Activated naive CD8-positive, alpha-beta T cell treated with anti-CD3 and anti-CD28 coated beads for 36 hours (primary cell): ENCODE results near the gene LEP. TPM values are rescaled to one million over a fixed set of nuclear protein-coding genes. Genes with fewer than 3 reads are reported as not detected.

Experiments
- DNase-seq: peaks from one replicate; pipeline ENCODE4 v3.0.0; 2021
- H3K27ac Mint-ChIP-seq: one replicate; pipeline ENCODE4 v1.8.0; 2022; ENCODE audit warnings: mild to moderate bottlenecking, moderate library complexity, mixed read lengths
- H3K27me3 Mint-ChIP-seq: one replicate; pipeline ENCODE4 v1.8.0; 2022; ENCODE audit warnings: mild to moderate bottlenecking, mixed read lengths
- H3K36me3 Mint-ChIP-seq: one replicate; pipeline ENCODE4 v1.8.0; 2021; ENCODE audit warnings: mild to moderate bottlenecking, mixed read lengths
- H3K4me1 Mint-ChIP-seq: one replicate; pipeline ENCODE4 v1.8.0; 2021; ENCODE audit warnings: mixed read lengths
- H3K4me3 Mint-ChIP-seq: one replicate; pipeline ENCODE4 v1.8.0; 2022; ENCODE audit warnings: mild to moderate bottlenecking, moderate library complexity, mixed read lengths
- H3K9me3 Mint-ChIP-seq: one replicate; pipeline ENCODE4 v1.8.0; 2022; ENCODE audit warnings: mixed read lengths
- total RNA-seq, 2 experiments: library from RNA; stranded (reverse); gene quantifications; one replicate each; pipeline ENCODE4 v1.2.3, GENCODE V29; 2021

The LEP gene
- total RNA-seq, 2 experiments from 2014 or later = not detected

DNA sequence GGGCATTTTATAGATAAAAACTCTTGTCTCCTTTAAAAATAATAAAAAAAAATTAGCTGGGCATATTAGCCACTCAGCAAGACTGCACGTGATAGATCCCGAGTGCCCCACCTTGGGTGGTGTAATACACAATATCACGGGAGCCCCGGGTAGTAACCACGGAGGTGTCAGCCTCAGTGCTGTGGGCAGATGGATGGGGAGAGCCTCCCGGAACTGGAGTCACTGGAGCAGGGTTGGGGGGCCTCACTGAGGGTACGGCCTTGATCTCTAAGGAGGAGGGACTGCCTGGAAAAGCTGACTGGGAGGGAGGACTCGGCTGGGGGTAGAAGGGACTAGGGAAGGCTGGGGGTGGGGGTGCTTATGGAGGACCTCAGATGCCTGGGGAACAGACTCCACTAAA, 12.6 kb downstream of the LEP start:
- Mint-ChIP-seq H3K36me3 (no peaks in the 10 kb centered on the region), H3K27me3 (no peaks in the 10 kb centered on the region)

DNA sequence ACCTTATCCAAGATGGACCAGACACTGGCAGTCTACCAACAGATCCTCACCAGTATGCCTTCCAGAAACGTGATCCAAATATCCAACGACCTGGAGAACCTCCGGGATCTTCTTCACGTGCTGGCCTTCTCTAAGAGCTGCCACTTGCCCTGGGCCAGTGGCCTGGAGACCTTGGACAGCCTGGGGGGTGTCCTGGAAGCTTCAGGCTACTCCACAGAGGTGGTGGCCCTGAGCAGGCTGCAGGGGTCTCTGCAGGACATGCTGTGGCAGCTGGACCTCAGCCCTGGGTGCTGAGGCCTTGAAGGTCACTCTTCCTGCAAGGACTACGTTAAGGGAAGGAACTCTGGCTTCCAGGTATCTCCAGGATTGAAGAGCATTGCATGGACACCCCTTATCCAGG, 13.4 kb downstream of the LEP start:
- no peak overlapping the region for H3K4me3 Mint-ChIP-seq
- no peaks in the 10 kb centered on the region for H3K4me1 Mint-ChIP-seq
- no peak for DNase-seq
- H3K27ac Mint-ChIP-seq = no peak overlapping the region
- no peaks in the 10 kb centered on the region for H3K27me3 Mint-ChIP-seq
- H3K9me3 Mint-ChIP-seq = no peaks in the 10 kb centered on the region
- no peaks in the 10 kb centered on the region for H3K36me3 Mint-ChIP-seq

More for the DNA sequence above, 12.6 kb downstream of the LEP start:
- DNase-seq = no peak
- Mint-ChIP-seq H3K9me3 (no peaks in the 10 kb centered on the region), H3K4me1 (no peaks in the 10 kb centered on the region), H3K4me3 (no peak overlapping the region), H3K27ac (no peak overlapping the region)

DNA sequence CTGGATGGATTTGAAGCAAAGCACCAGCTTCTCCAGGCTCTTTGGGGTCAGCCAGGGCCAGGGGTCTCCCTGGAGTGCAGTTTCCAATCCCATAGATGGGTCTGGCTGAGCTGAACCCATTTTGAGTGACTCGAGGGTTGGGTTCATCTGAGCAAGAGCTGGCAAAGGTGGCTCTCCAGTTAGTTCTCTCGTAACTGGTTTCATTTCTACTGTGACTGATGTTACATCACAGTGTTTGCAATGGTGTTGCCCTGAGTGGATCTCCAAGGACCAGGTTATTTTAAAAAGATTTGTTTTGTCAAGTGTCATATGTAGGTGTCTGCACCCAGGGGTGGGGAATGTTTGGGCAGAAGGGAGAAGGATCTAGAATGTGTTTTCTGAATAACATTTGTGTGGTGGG, 14.2 kb downstream of the LEP start:
- H3K27ac Mint-ChIP-seq = no peak overlapping the region
- no peaks in the 10 kb centered on the region for H3K9me3 Mint-ChIP-seq
- H3K36me3 Mint-ChIP-seq = no peaks in the 10 kb centered on the region
- no peak overlapping the region for H3K4me3 Mint-ChIP-seq
- no peaks in the 10 kb centered on the region for H3K4me1 Mint-ChIP-seq
- DNase-seq = no peak
- no peaks in the 10 kb centered on the region for H3K27me3 Mint-ChIP-seq

DNA sequence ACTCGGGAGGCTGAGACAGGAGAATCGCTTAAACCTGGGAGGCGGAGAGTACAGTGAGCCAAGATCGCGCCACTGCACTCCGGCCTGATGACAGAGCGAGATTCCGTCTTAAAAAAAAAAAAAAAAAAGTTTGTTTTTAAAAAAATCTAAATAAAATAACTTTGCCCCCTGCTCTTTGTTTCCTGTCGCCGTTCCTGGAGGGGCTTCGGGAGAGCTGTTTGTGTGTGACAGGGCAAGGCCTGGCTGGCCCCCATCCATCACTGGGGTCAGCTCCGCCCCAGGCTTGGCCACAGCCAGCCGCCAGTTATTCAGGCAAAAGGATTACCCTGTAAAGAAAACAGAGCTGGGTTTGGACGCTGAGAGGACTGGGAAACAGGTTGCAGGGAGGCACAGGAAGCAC, 16.4 kb downstream of the LEP start:
- H3K36me3 Mint-ChIP-seq = no peaks in the 10 kb centered on the region
- H3K4me1 Mint-ChIP-seq = no peaks in the 10 kb centered on the region
- H3K27ac Mint-ChIP-seq = no peak overlapping the region
- H3K27me3 Mint-ChIP-seq = no peaks in the 10 kb centered on the region
- no peaks in the 10 kb centered on the region for H3K9me3 Mint-ChIP-seq
- no peak for DNase-seq
- no peak overlapping the region for H3K4me3 Mint-ChIP-seq

DNA sequence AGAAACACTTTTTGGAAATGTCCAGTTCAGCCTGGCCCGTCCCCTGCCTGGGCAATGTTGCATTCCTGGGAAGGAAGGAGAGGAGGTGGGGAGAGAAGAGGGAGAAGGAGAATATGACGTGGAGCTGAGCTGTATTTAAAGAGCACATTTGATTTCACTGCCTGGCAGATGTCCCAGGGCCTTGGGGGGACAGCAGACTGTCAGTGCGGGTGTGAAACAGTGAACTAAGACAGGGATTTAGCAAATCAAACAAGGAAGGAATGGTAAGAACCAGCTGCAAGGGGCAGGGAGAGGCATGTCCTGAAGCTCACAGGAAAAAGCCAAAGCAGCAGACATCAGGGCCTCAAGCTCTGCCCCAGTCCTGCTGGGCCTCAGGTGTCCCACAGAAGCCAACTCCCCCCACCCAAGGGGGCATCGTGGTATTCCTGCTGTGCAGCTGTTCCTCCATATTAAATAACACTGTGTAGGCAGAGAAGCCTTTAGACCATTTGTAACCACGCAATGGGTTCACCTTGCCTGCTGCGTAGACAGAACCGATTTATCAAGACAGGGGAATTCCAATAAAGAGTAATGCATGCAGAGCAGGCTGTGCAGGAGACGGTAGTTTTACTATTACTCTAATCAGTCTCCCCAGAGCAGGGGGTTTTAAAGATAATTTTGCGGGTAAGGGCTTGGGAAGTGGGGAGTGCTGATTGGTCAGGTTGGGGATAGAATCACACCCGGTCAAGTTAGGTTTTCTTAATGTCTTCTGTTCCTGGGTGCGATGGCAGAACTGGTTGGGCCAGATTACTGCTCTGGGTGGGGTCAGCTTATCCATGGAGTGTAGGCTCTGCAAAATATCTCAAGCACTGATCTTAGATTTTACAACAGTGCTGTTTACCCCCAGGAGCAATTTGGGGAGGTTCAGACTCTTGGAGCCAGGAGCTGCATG, 18.3 kb downstream of the LEP start:
- H3K4me3 Mint-ChIP-seq = no peak overlapping the region
- no peak for DNase-seq
- no peaks in the 10 kb centered on the region for H3K4me1 Mint-ChIP-seq
- H3K27me3 Mint-ChIP-seq = no peaks in the 10 kb centered on the region
- no peak overlapping the region for H3K27ac Mint-ChIP-seq
- no peaks in the 10 kb centered on the region for H3K9me3 Mint-ChIP-seq
- no peaks in the 10 kb centered on the region for H3K36me3 Mint-ChIP-seq

DNA sequence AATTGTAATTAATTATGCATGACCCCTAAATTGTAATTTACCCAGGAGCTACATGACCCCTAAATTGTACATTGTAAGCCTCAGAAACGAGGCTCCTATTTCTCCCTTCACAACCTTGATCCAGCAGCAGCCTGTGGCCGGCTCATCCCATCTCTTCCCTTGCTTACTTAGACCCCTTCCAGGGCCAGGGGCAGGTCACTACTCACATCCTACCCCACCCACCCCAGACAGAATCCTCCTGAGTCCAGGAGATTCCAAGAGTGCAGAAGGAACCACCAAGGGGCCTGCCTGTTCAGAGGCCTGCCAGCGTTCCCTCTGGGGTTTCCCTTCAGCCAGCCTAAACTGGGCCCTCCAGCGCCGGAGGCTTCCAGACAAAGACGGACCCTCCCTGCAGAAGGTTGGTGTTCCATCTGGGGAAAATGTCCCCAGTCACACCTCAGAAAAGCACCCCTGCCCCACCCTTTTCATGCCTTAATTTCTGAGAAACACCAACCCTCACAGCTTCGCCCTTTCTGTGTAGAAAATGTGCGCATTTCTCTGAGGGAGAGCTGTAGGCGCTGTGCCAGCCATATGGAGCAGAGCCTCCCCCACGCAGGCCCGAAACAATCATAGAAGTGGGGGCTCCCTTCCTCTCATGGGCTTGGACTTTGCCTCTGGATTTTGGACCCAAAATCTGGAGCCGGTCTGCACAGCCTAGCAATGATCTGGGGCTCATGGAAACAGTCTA, 19.2 kb downstream of the LEP start:
- Mint-ChIP-seq H3K4me1 (no peaks in the 10 kb centered on the region), H3K27me3 (no peaks in the 10 kb centered on the region), H3K9me3 (no peaks in the 10 kb centered on the region), H3K4me3 (no peak overlapping the region), H3K27ac (no peak overlapping the region), H3K36me3 (no peaks in the 10 kb centered on the region)
- DNase-seq = no peak

DNA sequence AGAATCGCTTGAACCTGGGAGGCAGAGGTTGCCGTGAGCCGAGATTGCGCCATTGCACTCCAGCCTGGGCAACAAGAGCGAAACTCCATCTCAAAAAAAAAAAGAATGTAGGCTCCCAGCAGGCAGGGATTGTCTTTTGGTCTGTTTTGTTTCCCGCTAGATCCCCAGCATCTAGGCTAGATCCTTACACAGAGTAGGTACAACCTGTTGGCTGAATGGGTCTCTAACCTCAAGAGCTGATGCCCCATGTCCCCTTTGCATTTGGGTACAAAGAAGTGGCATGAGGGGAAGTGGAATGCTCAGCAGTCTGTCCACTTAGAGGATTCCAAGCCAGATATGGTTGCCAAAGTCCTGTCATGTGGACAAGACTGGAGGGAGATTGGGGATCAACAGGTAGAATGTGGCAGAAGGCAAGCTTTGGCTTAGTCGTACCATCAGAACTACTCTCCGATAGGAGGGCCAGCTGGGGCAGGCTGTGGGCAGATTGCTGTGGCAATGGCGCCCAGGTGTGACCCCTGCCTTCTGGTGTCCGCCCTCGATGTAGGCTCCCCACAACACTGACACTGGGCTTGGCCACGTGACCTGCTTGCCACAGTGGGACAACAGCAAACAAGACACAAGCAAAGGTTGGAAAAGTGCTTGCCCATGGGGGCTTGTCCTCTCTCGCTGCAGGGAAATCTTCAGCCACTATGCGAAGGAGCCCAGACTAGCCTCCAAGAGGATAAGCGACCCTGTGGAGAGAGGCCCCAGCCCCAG, 21.4 kb downstream of the LEP start:
- Mint-ChIP-seq H3K27ac (no peak overlapping the region), H3K4me1 (no peaks in the 10 kb centered on the region)
- no peak for DNase-seq

DNA sequence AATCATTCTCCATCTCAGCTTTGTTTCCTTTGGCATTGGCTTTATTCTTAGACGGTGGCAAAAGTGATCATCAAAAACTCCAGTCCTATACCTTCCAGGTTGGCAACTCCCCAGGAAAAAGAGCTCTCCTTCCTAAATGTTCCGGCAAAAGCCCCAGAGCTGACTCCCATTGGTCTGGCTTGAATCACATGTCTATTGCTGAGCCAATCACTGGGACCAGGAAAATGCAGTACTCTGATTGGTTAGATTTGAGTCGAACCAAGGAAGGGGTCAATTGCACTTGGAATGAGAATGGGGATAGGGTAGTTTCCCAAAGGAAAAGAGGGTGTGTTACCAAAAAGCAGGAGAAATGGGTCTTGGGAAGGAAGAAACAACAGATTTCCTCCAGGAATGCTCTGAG, 22.3 kb downstream of the LEP start:
- H3K27me3 Mint-ChIP-seq = peaks cover 21% of the 10 kb centered on the region
- H3K4me3 Mint-ChIP-seq = no peak overlapping the region
- no peak for DNase-seq
- H3K9me3 Mint-ChIP-seq = no peaks in the 10 kb centered on the region
- no peaks in the 10 kb centered on the region for H3K36me3 Mint-ChIP-seq
- no peak overlapping the region for H3K27ac Mint-ChIP-seq
- H3K4me1 Mint-ChIP-seq = no peaks in the 10 kb centered on the region

More for the DNA sequence above, 21.4 kb downstream of the LEP start:
- no peaks in the 10 kb centered on the region for H3K36me3 Mint-ChIP-seq
- peaks cover 13% of the 10 kb centered on the region for H3K27me3 Mint-ChIP-seq
- H3K4me3 Mint-ChIP-seq = no peak overlapping the region
- no peaks in the 10 kb centered on the region for H3K9me3 Mint-ChIP-seq

DNA sequence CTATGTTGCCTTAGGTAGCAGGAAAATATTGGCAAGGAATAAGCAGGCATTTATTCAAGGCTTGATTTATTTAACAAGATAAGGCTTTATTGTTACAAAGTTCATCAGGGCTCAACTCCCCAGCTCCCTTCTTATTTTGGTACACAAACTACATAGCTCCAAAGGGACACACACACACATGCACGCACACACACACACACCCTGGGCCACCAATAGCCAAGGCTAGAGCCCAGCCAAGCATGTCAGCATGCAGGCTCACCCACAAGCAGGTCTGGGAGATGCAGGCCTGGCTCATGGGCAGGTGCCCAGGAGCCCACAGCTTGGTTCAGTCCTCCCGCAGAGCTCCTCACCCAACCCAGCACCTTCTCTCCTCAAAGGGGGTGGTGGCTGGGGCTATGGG, 23.4 kb downstream of the LEP start:
- Mint-ChIP-seq H3K27ac (no peak overlapping the region), H3K9me3 (no peaks in the 10 kb centered on the region), H3K4me3 (no peak overlapping the region), H3K27me3 (peaks cover 31% of the 10 kb centered on the region), H3K36me3 (no peaks in the 10 kb centered on the region), H3K4me1 (no peaks in the 10 kb centered on the region)
- no peak for DNase-seq

DNA sequence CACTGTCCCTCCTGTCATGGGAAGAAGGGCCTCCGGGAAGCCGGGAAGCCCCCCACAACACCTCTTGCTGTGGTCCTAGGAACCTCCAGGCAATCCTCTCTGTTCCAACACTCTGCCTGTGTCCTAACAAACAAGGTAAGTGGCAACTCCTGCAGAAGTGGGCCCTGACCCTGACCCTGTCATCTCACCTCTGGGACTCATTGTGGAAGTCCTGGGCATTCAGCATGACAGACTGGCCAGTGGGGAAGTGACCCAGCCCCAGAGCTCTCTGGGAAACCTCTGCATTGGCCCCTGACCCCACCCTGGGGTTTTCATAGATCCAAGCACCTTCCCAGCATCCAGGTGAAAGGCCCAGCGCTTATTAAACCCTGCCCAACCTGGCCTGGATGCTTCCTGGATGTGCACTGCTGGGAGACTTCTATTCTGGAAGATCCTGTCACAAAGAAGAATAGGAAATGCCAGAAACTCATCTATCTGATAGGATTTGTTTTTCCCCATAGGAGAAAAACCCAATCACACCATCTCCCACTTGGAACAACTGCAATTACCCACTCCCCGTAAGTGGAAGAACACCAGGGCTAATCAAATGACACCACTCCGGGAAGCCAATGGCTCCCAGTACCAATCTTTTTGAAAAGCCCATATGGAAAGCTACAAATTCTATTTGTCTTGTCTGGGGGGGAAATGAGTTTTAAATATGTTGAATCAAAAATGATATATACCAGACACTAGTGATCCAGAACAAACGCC, 24.3 kb downstream of the LEP start:
- no peaks in the 10 kb centered on the region for H3K9me3 Mint-ChIP-seq
- H3K36me3 Mint-ChIP-seq = no peaks in the 10 kb centered on the region
- H3K27me3 Mint-ChIP-seq = peaks cover 38% of the 10 kb centered on the region
- DNase-seq = no peak
- H3K4me3 Mint-ChIP-seq = no peak overlapping the region
- H3K4me1 Mint-ChIP-seq = no peaks in the 10 kb centered on the region
- H3K27ac Mint-ChIP-seq = no peak overlapping the region

DNA sequence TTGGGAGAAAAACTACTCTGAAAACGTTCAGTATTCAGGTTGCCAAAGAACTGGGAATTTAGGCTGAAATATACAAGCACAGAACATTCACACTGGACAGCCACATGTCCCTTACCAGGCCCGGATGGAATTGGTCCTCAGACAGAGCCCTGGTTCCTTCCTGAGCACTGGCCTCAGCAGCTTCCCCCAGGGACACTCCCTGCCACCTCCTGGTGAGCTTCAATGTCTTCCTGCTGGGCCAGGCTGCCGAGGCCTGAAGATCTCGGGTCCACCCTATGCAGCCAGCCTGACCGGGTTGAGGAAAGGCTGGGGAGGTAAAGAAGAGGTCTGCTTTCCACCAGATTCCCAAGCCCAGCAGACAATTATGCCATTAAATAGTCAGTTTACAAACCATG, 24.8 kb downstream of the LEP start:
- no peaks in the 10 kb centered on the region for H3K36me3 Mint-ChIP-seq

DNA sequence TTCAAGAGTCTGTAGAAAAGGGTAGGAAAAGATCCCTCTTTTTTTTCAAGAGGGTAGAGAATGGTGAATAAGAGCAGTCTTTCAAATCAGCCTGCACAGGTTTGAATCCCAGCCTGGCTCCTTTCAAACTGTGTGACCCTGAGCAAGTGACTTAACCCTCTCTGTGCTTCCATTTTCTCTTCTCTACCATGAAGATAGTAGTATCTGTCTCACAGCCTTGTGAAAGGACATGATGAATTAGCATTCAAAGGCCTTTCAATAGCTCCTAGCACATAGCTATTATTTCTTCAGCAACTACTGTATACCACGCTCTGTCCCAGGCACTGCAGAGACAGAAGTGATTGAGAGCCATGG, 25.4 kb downstream of the LEP start:
- DNase-seq = no peak
- Mint-ChIP-seq H3K4me1 (peaks cover 5% of the 10 kb centered on the region), H3K4me3 (no peak overlapping the region), H3K27ac (no peak overlapping the region), H3K36me3 (no peaks in the 10 kb centered on the region), H3K9me3 (no peaks in the 10 kb centered on the region), H3K27me3 (peaks cover 49% of the 10 kb centered on the region)

More for the DNA sequence above, 24.8 kb downstream of the LEP start:
- DNase-seq = no peak
- Mint-ChIP-seq H3K27me3 (peaks cover 43% of the 10 kb centered on the region), H3K4me3 (no peak overlapping the region), H3K27ac (no peak overlapping the region), H3K4me1 (peaks cover under 1% of the 10 kb centered on the region), H3K9me3 (no peaks in the 10 kb centered on the region)

DNA sequence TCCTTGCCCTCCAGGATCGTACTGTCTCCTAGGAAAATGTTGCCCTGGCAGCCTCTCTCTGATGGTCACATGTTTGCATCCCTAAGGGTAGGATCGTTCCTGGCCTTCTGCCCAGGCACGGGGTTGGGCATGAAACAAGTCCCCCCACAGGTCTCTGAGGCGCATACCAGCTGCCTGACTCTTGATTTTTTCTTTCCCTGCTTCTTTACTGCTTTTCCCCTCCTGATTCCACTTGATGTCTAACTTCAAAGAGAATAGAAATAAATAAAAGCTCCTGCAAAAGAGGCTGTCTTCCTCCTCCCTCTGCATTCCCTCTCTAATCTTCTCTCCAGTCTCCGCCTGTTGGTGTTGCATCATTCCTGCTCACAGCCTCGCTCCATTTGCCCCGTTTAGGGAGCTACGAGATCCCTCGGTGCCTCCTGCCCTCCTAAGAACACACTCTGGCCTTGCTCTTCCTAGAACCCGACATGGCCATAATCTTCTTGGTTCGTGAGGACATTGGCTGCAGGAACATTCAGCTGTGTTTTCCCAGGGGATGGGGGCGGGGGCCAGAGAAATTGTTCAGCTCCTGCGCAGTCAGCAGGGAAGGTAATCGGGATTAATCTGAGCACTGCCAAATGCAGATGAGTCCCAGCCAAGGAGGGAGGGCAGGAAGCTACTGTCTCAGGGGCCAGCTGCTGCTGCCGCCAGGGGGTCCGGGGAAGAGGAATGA, 26.0 kb downstream of the LEP start:
- no peak for DNase-seq
- Mint-ChIP-seq H3K27ac (no peak overlapping the region), H3K9me3 (no peaks in the 10 kb centered on the region), H3K4me3 (no peak overlapping the region), H3K4me1 (peaks cover 5% of the 10 kb centered on the region), H3K27me3 (peaks cover 52% of the 10 kb centered on the region), H3K36me3 (no peaks in the 10 kb centered on the region)

DNA sequence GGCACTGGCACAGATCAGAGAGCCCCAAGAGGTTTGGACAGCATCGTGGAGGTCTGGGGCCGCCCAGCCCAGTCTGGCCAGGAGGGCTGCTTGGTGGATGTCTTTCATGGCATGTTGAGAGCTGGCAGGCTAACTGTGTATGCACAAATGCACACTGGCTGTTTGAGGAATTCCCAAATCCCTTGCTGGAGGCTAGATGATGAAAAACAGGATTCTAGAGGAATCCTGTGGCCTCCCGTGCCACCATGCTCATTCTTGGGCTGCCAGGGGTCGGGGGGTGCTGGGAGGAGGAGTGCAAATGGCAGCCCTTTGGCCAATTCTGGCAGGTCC, 26.5 kb downstream of the LEP start:
- Mint-ChIP-seq H3K27me3 (peaks cover 57% of the 10 kb centered on the region), H3K27ac (no peak overlapping the region), H3K36me3 (no peaks in the 10 kb centered on the region), H3K9me3 (no peaks in the 10 kb centered on the region), H3K4me1 (peaks cover 5% of the 10 kb centered on the region), H3K4me3 (no peak overlapping the region)
- no peak for DNase-seq
